ENCODE measurements around the gene FAM177B. TPM values are rescaled to one million over a fixed set of nuclear protein-coding genes. Genes with fewer than 3 reads are reported as not detected.
A peak's percentile ranks its signal among the peaks of the same experiment; 100 is the strongest.

Gene FAM177B
- total RNA-seq, 1 donor from 2014 or later, result not detected

DNA sequence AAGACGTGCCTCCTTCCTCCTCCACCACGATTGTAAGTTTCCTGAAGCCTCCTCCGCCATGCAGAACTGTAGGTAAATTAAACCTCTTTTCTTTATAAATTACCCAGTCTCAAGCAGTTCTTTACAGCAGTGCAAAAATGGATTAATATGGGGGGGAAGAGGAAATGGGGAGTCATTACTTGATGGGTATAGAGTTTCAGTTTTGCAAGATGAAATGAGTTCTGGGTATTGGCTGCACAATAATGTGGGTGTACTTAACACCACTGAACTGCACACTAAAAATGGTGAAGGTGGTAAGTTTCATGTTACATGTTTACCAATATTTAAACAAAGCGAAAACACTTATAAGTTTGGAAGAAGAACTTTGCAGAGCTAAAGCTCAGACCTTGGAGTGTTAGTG lies 53.5 kb downstream of the FAM177B start:
- Histone ChIP-seq H3K27me3 (ENCODE audit: low read depth) (no peaks in the 10 kb centered on the region), H3K27ac (replicated peaks) (no peak overlapping the region), H3K4me3 (no peak overlapping the region), H3K36me3 (no peaks in the 10 kb centered on the region), H3K4me1 (peaks cover 16% of the 10 kb centered on the region), H3K9me3 (replicated peaks) (no peaks in the 10 kb centered on the region)
- TF ChIP-seq, protein P1, sequence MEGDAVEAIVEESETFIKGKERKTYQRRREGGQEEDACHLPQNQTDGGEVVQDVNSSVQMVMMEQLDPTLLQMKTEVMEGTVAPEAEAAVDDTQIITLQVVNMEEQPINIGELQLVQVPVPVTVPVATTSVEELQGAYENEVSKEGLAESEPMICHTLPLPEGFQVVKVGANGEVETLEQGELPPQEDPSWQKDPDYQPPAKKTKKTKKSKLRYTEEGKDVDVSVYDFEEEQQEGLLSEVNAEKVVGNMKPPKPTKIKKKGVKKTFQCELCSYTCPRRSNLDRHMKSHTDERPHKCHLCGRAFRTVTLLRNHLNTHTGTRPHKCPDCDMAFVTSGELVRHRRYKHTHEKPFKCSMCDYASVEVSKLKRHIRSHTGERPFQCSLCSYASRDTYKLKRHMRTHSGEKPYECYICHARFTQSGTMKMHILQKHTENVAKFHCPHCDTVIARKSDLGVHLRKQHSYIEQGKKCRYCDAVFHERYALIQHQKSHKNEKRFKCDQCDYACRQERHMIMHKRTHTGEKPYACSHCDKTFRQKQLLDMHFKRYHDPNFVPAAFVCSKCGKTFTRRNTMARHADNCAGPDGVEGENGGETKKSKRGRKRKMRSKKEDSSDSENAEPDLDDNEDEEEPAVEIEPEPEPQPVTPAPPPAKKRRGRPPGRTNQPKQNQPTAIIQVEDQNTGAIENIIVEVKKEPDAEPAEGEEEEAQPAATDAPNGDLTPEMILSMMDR (IDR thresholded peaks at IDR 0.05; ENCODE audit: borderline replicate concordance), result no peak
- no peak for DNase-seq
- intact Hi-C loops (cut with micrococcal nuclease), result loop anchor here (5.0 kb wide), 1 partner anchor 292 kb away; no protein-coding TSS in a partner anchor

DNA sequence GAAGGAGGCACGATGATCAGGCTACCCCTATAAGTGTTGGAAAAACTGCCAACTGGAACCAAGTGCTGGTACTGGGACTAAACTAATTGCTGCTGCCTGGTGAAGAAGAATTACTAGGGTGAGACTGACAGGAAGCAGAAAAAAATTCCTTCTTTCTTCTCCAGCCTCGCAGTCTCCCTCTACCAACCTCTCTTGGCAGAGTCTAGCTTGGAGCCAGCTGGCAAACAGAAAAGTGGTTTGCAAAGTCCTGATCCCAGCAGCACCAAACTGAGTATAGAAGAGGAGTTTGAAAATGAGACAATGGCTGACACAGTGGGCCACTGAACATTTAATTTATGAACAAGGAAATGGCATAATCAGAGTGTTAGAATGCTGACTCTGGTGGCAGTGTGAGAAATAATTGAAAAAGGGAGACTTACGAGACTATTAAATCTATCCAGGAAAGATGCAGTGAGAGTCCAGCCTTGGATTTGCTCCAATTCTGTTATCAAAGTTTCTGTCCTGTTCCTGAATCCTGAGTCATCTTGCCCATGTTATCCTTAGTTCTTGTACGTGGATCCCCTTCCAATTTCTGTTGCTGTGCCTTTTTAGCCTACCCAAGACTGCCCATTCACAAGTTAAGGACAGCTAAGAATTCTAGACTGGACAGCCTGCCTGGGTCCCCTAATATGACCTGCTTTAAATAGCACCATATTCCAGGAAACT lies 54.2 kb downstream of the FAM177B start:
- Histone ChIP-seq H3K9me3 (replicated peaks) (no peaks in the 10 kb centered on the region), H3K27me3 (ENCODE audit: low read depth) (no peaks in the 10 kb centered on the region), H3K4me3 (no peak overlapping the region), H3K4me1 (peaks cover 10% of the 10 kb centered on the region), H3K36me3 (no peaks in the 10 kb centered on the region), H3K27ac (replicated peaks) (no peak overlapping the region)
- DNase-seq, result no peak
- TF ChIP-seq, protein P1 (IDR thresholded peaks at IDR 0.05; ENCODE audit: borderline replicate concordance), result no peak
- intact Hi-C loops (cut with micrococcal nuclease), result loop anchor here (5.0 kb wide), 1 partner anchor 291 kb away; no protein-coding TSS in a partner anchor

DNA sequence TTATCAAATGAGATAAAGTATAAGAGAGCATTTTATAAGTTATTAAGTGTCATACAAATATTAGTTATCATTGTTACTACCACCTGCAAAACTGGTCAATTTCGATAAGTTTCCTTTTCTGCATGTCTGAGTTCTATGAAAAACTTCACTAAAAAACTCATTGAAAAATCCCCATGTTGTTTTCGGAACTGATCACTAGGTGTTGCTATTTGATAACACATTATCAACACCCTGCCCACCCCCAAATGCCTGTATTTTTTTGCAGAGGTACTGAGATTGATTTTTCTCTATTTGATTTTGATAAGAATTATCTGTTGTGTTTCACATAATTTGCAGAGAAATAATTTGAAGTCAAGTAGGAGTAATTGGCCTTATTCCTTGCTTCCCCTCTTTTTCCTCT lies 55.7 kb downstream of the FAM177B start:
- intact Hi-C loops (cut with micrococcal nuclease), result loop anchor here (5.0 kb wide), 1 partner anchor 290 kb away; no protein-coding TSS in a partner anchor
- peaks cover 5% of the 10 kb centered on the region for H3K4me1 ChIP-seq
- no peak overlapping the region for H3K27ac ChIP-seq (replicated peaks)

DNA sequence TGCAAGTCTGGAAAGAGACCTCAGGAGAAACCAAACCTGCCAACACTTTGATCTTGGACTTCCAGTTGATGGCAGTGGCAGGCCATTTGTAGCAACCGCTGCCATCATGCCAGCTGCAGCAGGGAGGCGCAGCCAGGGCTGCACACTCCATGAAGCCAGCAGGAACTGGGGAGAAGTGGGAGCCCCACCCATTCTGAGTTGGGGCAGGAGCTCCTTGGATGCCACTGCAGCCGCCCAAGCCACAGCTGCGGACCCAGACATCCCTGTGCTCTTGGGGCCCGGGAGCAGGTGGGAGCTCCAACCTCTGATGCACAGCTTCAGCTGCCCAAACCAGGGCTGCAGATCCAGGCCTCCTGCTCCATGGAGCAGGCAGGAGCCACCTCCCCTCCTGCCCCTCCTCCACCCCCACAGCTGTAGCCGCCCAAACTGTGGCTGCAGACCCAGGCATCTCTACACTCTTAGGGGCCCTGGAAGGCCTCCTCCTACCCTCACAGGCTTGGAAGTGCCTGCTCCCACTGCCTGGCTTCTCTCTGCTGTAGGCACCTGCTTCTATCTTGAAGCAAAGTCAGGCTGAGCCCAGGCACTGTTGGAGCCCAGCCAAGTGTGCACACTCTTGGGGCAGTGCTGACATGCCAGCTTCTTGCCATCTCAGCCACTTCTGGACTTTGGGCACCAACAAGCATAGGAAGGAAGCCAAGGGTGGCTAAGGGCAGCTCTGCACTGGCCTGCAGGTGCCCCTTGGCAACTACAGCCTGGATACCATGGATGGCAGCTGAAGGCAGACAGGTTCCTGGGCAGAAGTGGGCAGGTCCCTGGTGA lies 57.9 kb downstream of the FAM177B start:
- DNase-seq, result no peak
- Histone ChIP-seq H3K9me3 (replicated peaks) (no peaks in the 10 kb centered on the region), H3K36me3 (no peaks in the 10 kb centered on the region), H3K4me1 (peaks cover 5% of the 10 kb centered on the region), H3K4me3 (no peak overlapping the region), H3K27me3 (ENCODE audit: low read depth) (no peaks in the 10 kb centered on the region), H3K27ac (replicated peaks) (no peak overlapping the region)
- intact Hi-C loops (cut with micrococcal nuclease), result loop anchor here (5.0 kb wide), 1 partner anchor 287 kb away; no protein-coding TSS in a partner anchor
- TF ChIP-seq, protein P1 (IDR thresholded peaks at IDR 0.05; ENCODE audit: borderline replicate concordance), result no peak

More for the DNA sequence above, 55.7 kb downstream of the FAM177B start:
- no peaks in the 10 kb centered on the region for H3K27me3 ChIP-seq (ENCODE audit: low read depth)
- no peak for DNase-seq
- TF ChIP-seq, protein P1 (IDR thresholded peaks at IDR 0.05; ENCODE audit: borderline replicate concordance), result peak; percentile 71
- no peak overlapping the region for H3K4me3 ChIP-seq
- no peaks in the 10 kb centered on the region for H3K36me3 ChIP-seq
- H3K9me3 ChIP-seq (replicated peaks), result no peaks in the 10 kb centered on the region

DNA sequence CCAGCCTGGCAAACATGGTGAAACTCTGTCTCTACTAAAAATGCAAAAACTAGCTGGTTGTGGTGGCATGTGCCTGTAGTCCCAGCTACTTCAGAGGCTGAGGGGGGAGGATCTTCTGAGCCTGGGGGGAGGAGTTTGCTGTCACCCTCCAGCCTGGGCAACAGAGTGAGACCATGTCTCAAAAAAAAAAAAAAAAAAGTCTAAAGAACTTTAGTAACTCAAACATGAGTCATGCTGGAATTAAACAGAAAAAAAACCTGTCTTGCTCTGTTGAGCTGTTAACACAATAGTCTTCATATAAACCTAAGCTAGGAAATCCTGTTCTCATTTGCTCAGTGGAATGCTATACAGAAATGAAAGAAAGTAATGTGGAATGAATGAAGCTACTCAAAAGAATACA lies 61.1 kb downstream of the FAM177B start:
- H3K36me3 ChIP-seq, result no peaks in the 10 kb centered on the region
- intact Hi-C loops (cut with micrococcal nuclease), result no loop called here
- no peaks in the 10 kb centered on the region for H3K27me3 ChIP-seq (ENCODE audit: low read depth)
- DNase-seq, result no peak
- no peaks in the 10 kb centered on the region for H3K9me3 ChIP-seq (replicated peaks)
- H3K4me1 ChIP-seq, result peaks cover 5% of the 10 kb centered on the region
- H3K27ac ChIP-seq (replicated peaks), result no peak overlapping the region
- no peak overlapping the region for H3K4me3 ChIP-seq
- TF ChIP-seq, protein P1 (IDR thresholded peaks at IDR 0.05; ENCODE audit: borderline replicate concordance), result no peak
